Activated CD4-positive, alpha-beta T cell treated with anti-CD3 and anti-CD28 coated beads, Interleukin-2, amount 10 ng/mL, durations not matched to agents 7 days and 5 days (primary cell): ENCODE measurements around the gene SPATC1L. TPM values are rescaled to one million over a fixed set of nuclear protein-coding genes. Genes with fewer than 3 reads are reported as not detected.

ENCODE experiments used
- CTCF ChIA-PET: fragments of 350-600 bp; sonication (Branson Sonifier 250); formaldehyde crosslinking; loops from one replicate; lab custom pipeline; 2021; ENCODE audit warnings: antibody characterized with exemption; lab: Charles Lee
- POLR2A ChIA-PET: fragments of 350-600 bp; sonication (Branson Sonifier 250); formaldehyde crosslinking; loops from one replicate; lab custom pipeline; 2021; ENCODE audit warnings: antibody characterized with exemption; lab: Charles Lee
- DNase-seq: peaks from one replicate; pipeline ENCODE4 v3.0.0-alpha.2; 2020
- H3K27ac Mint-ChIP-seq: one replicate; pipeline ENCODE4 v1.8.0; 2021; ENCODE audit warnings: mild to moderate bottlenecking, moderate library complexity, mixed read lengths
- H3K27me3 Mint-ChIP-seq: one replicate; pipeline ENCODE4 v1.8.0; 2021; ENCODE audit warnings: mixed read lengths
- H3K36me3 Mint-ChIP-seq: one replicate; pipeline ENCODE4 v1.8.0; 2021; ENCODE audit warnings: low read depth, mixed read lengths
- H3K4me1 Mint-ChIP-seq: one replicate; pipeline ENCODE4 v1.8.0; 2021; ENCODE audit warnings: mixed read lengths
- H3K4me3 Mint-ChIP-seq: one replicate; pipeline ENCODE4 v1.8.0; 2021; ENCODE audit warnings: mild to moderate bottlenecking, moderate library complexity, mixed read lengths
- H3K9me3 Mint-ChIP-seq: one replicate; pipeline ENCODE4 v1.8.0; 2021; ENCODE audit warnings: mixed read lengths
- total RNA-seq, 2 experiments: library from RNA; stranded (reverse); gene quantifications; one replicate each; pipeline ENCODE4 v1.2.3, GENCODE V29; 2021

SPATC1L gene
- total RNA-seq, 2 experiments from 2014 or later, result 6.1 to 6.3 TPM

DNA sequence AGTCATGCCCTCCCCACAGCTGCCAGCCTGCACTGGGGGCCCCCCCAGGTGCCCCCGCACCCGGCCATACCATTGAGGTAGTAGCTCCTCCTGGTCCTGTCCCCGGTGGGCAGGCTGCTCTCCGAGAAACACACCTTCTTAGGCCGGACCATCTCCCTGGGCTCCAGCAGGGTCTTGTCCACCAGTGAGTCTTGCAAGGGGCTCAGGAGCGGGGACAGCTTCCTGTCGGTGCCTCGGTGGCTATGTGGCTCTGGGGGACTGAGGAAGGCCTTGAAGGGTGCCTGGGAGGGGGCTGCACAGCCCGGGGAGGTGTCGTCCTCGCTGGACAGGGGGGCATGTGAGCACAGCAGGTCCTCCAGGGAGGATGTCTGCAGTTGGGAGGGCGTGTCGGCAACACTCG, 16.0 kb downstream of the SPATC1L start:
- no peak for DNase-seq

DNA sequence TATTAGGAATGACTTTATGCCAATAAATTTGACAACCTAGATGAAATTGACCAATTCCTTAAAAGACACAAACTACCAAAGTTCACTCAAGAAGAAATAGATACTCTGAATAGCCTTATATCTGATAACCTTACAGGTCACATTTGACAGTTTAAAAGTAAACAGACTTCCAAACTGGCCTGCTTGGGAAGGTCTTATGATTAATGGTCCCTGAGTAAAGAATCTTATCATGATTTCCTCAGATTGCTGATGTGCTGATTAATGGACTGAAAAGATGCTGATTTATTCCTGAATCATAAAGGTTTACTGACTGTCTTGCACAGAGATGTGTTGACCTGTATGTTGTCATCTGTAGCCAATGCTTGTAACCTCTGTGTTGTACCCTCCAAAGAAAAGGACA, 19.2 kb downstream of the SPATC1L start:
- POLR2A ChIA-PET, result no interaction called here
- no peak for DNase-seq
- Mint-ChIP-seq H3K9me3 (no peaks in the 10 kb centered on the region), H3K36me3 (no peaks in the 10 kb centered on the region), H3K4me1 (no peaks in the 10 kb centered on the region), H3K27ac (no peak overlapping the region), H3K27me3 (no peaks in the 10 kb centered on the region), H3K4me3 (no peak overlapping the region)
- CTCF ChIA-PET, result no interaction called here

More for the DNA sequence above, 16.0 kb downstream of the SPATC1L start:
- ChIA-PET CTCF (no interaction called here), POLR2A (no interaction called here)
- H3K4me1 Mint-ChIP-seq, result peaks cover 6% of the 10 kb centered on the region
- H3K27me3 Mint-ChIP-seq, result no peaks in the 10 kb centered on the region
- H3K4me3 Mint-ChIP-seq, result no peak overlapping the region
- no peak overlapping the region for H3K27ac Mint-ChIP-seq
- H3K9me3 Mint-ChIP-seq, result peaks cover under 1% of the 10 kb centered on the region
- H3K36me3 Mint-ChIP-seq, result no peaks in the 10 kb centered on the region

DNA sequence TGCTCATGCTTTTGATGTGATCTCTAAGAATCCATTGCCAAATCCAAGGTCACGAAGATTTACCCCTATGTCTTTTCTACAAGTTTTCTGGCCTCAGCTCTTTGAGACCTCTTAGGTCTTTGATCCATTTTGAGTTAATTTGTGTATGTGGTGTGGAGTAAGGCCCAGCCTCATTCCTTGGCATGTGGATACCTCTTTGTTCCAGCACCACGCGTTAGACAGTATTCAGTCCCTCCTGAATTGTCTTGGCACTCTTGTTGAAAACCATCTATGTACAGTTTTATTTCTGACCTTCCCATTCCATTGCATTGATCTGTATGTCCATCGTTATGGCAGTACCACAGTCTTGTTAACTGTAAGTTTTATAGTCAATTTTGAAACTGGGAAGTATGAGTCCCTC, 20.9 kb downstream of the SPATC1L start:
- H3K4me3 Mint-ChIP-seq, result no peak overlapping the region
- H3K36me3 Mint-ChIP-seq, result no peaks in the 10 kb centered on the region
- ChIA-PET POLR2A (no interaction called here), CTCF (interaction anchor here (1.8 kb wide), 1 partner anchor 10 kb away, joined by 4 read pairs; no protein-coding TSS in a partner anchor)
- no peaks in the 10 kb centered on the region for H3K27me3 Mint-ChIP-seq
- no peak for DNase-seq
- H3K4me1 Mint-ChIP-seq, result no peaks in the 10 kb centered on the region
- H3K9me3 Mint-ChIP-seq, result no peaks in the 10 kb centered on the region
- no peak overlapping the region for H3K27ac Mint-ChIP-seq

DNA sequence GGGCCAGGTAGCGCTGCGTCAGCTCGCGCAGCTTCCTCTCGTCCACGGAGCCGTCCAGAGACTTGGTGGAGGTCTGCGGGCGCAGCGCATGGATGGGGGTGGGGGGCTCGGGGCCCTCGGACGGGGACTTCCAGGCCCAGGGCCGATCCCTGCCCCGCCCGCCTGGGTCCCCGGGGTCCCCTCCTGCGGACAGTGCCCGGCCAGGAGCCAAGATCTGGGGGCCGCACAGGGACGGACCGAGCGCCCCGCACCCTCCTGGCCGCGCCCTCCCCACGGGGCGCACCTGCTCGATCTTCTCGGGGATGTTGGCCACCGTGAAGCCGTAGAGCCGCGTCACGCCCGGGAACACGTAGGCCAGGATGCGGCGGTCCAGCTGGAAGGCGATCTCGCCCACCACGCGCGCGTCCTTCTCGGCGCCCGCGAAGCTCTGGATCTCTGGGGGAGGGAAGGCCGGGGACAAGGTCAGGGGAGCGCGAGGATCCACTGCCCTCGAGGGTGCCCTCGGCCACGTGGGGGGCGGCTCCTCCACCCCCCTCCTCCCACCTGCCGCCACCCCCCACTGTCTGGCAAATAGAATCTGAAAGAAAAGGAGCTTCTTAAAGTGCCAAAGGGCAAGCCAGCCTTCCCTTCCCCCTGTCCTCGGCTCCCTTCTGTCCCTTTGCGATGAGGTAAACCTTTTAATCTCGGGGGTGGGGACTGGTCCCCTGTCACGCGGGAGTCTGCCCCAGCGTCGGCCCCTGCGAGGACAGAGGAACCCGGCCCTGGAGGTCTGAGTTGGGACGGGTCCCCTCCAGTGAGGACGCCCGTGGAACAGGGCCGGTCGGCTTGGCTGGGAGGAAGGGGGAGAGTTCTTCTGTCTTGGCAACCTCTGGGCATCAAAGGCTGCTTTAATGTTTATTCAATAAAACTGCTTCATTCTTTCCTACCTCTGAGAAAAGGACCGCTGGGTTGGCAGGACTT, 22.3 kb downstream of the SPATC1L start:
- Mint-ChIP-seq H3K4me3 (no peak overlapping the region), H3K27me3 (no peaks in the 10 kb centered on the region), H3K36me3 (no peaks in the 10 kb centered on the region), H3K9me3 (no peaks in the 10 kb centered on the region), H3K27ac (no peak overlapping the region), H3K4me1 (no peaks in the 10 kb centered on the region)
- ChIA-PET POLR2A (no interaction called here), CTCF (interaction anchor here (0.9 to 1.2 kb wide), 2 partner anchors 12 to 19 kb away, joined by 3 to 4 read pairs; no protein-coding TSS in a partner anchor)
- no peak for DNase-seq

- H3K4me3 Mint-ChIP-seq, result no peak overlapping the region
- no peaks in the 10 kb centered on the region for H3K36me3 Mint-ChIP-seq
- no peaks in the 10 kb centered on the region for H3K27me3 Mint-ChIP-seq
- H3K9me3 Mint-ChIP-seq, result no peaks in the 10 kb centered on the region
- no peak for DNase-seq
- ChIA-PET CTCF (interaction anchor here (0.9 to 1.2 kb wide), 2 partner anchors 11 to 18 kb away, joined by 3 to 4 read pairs; no protein-coding TSS in a partner anchor), POLR2A (no interaction called here)
- no peaks in the 10 kb centered on the region for H3K4me1 Mint-ChIP-seq
- H3K27ac Mint-ChIP-seq, result no peak overlapping the region
Measured at GRCh38 chr21:46160907-46161632, 23.2 kb downstream of the SPATC1L start.

DNA sequence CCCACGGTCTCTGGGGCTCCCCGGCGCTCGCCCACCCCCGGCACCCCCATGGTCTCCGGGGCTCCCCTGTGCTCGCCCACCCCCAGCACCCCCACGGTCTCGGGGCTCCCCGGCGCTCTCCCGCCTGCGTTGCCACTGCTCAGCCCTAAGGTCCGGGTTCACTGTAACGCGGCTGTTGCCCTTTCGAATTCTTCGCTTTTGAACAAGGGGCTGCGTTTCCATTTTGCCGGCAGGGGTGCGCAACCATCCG, 23.7 kb downstream of the SPATC1L start:
- Mint-ChIP-seq H3K27me3 (no peaks in the 10 kb centered on the region), H3K36me3 (no peaks in the 10 kb centered on the region), H3K4me3 (no peak overlapping the region), H3K27ac (no peak overlapping the region), H3K9me3 (no peaks in the 10 kb centered on the region), H3K4me1 (no peaks in the 10 kb centered on the region)
- POLR2A ChIA-PET, result interaction anchor here (0.6 kb wide), 1 partner anchor 62 kb away, joined by 5 read pairs; no protein-coding TSS in a partner anchor
- no peak for DNase-seq
- CTCF ChIA-PET, result no interaction called here

DNA sequence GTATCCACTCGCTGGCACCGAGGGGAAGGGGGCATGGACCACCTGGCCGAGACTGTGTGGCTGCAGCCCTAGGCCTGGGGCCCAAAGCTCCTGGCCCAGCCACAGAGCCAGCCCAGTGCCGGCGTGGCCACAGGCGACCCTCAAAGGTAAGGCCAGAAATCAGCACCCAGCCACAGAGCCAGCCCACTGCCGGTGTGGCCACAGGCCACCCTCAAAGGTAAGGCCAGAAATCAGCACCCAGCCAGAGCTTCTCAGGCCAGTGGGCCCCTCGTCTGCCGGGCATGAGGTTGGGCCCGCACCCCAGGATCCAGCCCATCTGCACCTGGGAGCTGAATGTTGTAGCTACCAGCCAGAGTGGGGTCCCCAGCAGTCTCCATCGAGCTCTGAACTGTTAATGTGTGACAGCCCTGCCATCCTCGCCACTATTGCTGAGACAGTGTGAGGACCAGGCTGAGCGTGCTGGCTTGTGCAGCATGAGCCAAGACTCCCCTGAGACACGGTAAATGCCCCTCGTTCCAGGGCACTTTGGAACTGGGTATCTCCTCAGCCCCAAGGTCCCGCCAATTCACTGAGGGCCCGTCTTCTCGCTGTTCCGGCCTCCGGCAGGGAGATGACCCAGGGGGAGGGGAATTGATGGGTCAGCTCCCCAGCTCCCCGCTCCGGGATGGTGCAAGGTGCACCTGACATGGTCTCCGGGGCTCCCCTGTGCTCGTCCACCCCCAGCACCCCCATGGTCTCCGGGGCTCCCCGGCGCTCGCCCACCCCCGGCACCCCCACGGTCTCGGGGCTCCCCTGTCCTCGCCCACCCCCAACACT, 24.2 kb downstream of the SPATC1L start:
- no peak overlapping the region for H3K4me3 Mint-ChIP-seq
- no peaks in the 10 kb centered on the region for H3K36me3 Mint-ChIP-seq
- no peak for DNase-seq
- ChIA-PET POLR2A (interaction anchor here (0.6 kb wide), 1 partner anchor 61 kb away, joined by 5 read pairs; no protein-coding TSS in a partner anchor), CTCF (interaction anchor here (0.5 to 0.9 kb wide), 2 partner anchors 12 to 18 kb away, joined by 3 read pairs; no protein-coding TSS in a partner anchor)
- no peak overlapping the region for H3K27ac Mint-ChIP-seq
- no peaks in the 10 kb centered on the region for H3K4me1 Mint-ChIP-seq
- H3K27me3 Mint-ChIP-seq, result no peaks in the 10 kb centered on the region
- H3K9me3 Mint-ChIP-seq, result no peaks in the 10 kb centered on the region

- H3K27me3 Mint-ChIP-seq, result no peaks in the 10 kb centered on the region
- DNase-seq, result no peak
- H3K27ac Mint-ChIP-seq, result peak overlapping the region; percentile 25
- no peaks in the 10 kb centered on the region for H3K4me1 Mint-ChIP-seq
- H3K4me3 Mint-ChIP-seq, result no peak overlapping the region
- ChIA-PET POLR2A (no interaction called here), CTCF (interaction anchor here (0.9 kb wide), 1 partner anchor 17 kb away, joined by 3 read pairs; no protein-coding TSS in a partner anchor)
- no peaks in the 10 kb centered on the region for H3K36me3 Mint-ChIP-seq
- H3K9me3 Mint-ChIP-seq, result no peaks in the 10 kb centered on the region
Measured at GRCh38 chr21:46159390-46159789, 24.9 kb downstream of the SPATC1L start.

- H3K4me3 Mint-ChIP-seq, result no peak overlapping the region
- H3K27ac Mint-ChIP-seq, result no peak overlapping the region
- H3K36me3 Mint-ChIP-seq, result no peaks in the 10 kb centered on the region
- H3K27me3 Mint-ChIP-seq, result no peaks in the 10 kb centered on the region
- DNase-seq, result no peak
- CTCF ChIA-PET, result no interaction called here
- H3K4me1 Mint-ChIP-seq, result no peaks in the 10 kb centered on the region
- H3K9me3 Mint-ChIP-seq, result no peaks in the 10 kb centered on the region
- POLR2A ChIA-PET, result interaction anchor here (0.6 kb wide), 1 partner anchor 342 kb away, joined by 3 read pairs; no protein-coding TSS in a partner anchor
Measured at GRCh38 chr21:46158666-46159300, 25.5 kb downstream of the SPATC1L start.

- H3K9me3 Mint-ChIP-seq, result no peaks in the 10 kb centered on the region
- H3K27ac Mint-ChIP-seq, result no peak overlapping the region
- H3K27me3 Mint-ChIP-seq, result no peaks in the 10 kb centered on the region
- H3K4me1 Mint-ChIP-seq, result no peaks in the 10 kb centered on the region
- DNase-seq, result no peak
- no peaks in the 10 kb centered on the region for H3K36me3 Mint-ChIP-seq
- CTCF ChIA-PET, result no interaction called here
- POLR2A ChIA-PET, result interaction anchor here (0.6 kb wide), 1 partner anchor 343 kb away, joined by 3 read pairs; no protein-coding TSS in a partner anchor
- H3K4me3 Mint-ChIP-seq, result no peak overlapping the region
Measured at GRCh38 chr21:46157987-46158451, 26.2 kb downstream of the SPATC1L start.

DNA sequence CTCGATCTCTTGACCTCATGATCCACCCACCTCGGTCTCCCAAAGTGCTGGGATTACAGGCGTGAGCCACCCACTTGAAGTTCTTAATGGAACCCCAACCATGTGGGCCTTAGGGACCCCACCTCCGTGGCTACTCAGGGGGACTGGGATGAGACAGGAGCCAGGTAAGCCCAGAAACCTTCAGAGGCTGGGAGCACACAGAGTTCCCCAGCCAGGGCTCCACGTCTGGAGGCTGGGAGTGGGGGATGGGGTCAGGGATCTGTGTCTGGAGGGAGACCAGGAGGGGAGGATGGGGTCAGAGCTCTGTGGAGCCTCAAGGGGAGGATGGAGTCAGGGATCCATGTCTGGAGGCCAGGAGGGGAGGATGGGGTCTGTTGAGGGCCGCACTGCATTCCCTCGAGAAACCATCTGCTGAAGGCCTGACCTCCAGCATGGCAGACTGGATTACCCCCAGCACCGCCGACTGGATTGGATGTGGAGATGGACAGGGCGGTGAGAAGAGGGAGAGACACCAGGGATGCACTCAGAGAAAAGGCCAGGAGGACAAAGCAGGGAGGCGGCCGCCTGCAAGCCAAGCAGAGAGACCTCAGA, 26.8 kb downstream of the SPATC1L start:
- H3K4me1 Mint-ChIP-seq, result no peaks in the 10 kb centered on the region
- H3K9me3 Mint-ChIP-seq, result no peaks in the 10 kb centered on the region
- ChIA-PET POLR2A (no interaction called here), CTCF (no interaction called here)
- H3K27ac Mint-ChIP-seq, result no peak overlapping the region
- DNase-seq, result no peak
- H3K36me3 Mint-ChIP-seq, result no peaks in the 10 kb centered on the region
- H3K27me3 Mint-ChIP-seq, result no peaks in the 10 kb centered on the region
- H3K4me3 Mint-ChIP-seq, result no peak overlapping the region

DNA sequence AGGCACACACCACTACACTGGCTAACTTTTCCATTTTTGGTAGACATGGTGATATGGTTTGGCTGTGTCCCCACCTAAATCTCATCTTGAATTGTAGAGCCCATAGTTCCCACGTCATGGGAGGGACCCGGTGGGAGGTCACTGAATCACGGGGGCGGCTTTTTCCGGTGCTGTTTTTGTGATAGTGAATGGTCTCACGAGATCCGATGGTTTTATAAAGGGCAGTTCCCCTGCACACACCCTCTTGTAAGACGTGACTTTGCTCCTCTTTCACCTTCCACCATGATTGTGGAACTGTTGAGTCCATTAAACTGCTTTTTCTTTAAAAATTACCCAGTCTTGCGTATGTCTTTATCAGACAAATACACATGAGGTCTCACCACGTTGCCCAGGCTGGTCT, 27.6 kb downstream of the SPATC1L start:
- H3K27me3 Mint-ChIP-seq, result no peaks in the 10 kb centered on the region
- DNase-seq, result no peak
- CTCF ChIA-PET, result no interaction called here

More for the DNA sequence above, 27.6 kb downstream of the SPATC1L start:
- no peaks in the 10 kb centered on the region for H3K9me3 Mint-ChIP-seq
- H3K36me3 Mint-ChIP-seq, result no peaks in the 10 kb centered on the region
- H3K27ac Mint-ChIP-seq, result no peak overlapping the region
- no peak overlapping the region for H3K4me3 Mint-ChIP-seq
- POLR2A ChIA-PET, result no interaction called here
- H3K4me1 Mint-ChIP-seq, result no peaks in the 10 kb centered on the region
